SK-N-SH (cell line): Measurements from ENCODE around the gene KCNQ2. TPM values are rescaled to one million over a fixed set of nuclear protein-coding genes. Genes with fewer than 3 reads are reported as not detected.

Source experiments
- CTCF ChIA-PET: fragments of 300-600, 350-600 bp; formaldehyde crosslinking; extraction: SDS; loops from one replicate; lab custom pipeline; 2021; lab: Yijun Ruan, JAX
- POLR2A ChIA-PET: fragments of 350-600 bp; sonication (Branson Sonifier 250); formaldehyde crosslinking; extraction: SDS; loops from one replicate; lab custom pipeline; 2020; ENCODE audit warnings: antibody characterized with exemption, inconsistent platforms; lab: Yijun Ruan, JAX
- DNase-seq: peaks from one replicate; pipeline ENCODE4 v3.0.0; 2012
- H2AFZ ChIP-seq: fragments of 200-600 bp; sonication (generic); 2 replicates; pipeline ENCODE4 v1.8.1; 2016; ENCODE audit warnings: antibody characterized with exemption, mild to moderate bottlenecking, low read depth
- H3F3A ChIP-seq: fragments of 200-600 bp; sonication (generic); replicated peaks from 2 replicates; pipeline ENCODE3; 2016; ENCODE audit warnings: antibody characterized with exemption, mild to moderate bottlenecking; ENCODE audit not compliant: insufficient read depth
- H3K27ac ChIP-seq, 2 experiments: fragments of 200-500 bp in 1 of 2; fragments of 200-600 bp in 1 of 2; sonication (Bioruptor generic) in 1 of 2; sonication (generic), shearing (Covaris generic) in 1 of 2; 2 replicates each; pipeline versions ENCODE4 v1.5.1 to v1.6.1; 2014 to 2016; ENCODE audit warnings: low read depth in 2 of 2, inconsistent platforms in 1 of 2, low read length in 1 of 2, mild to moderate bottlenecking in 1 of 2, mixed read lengths in 1 of 2
- H3K27me3 ChIP-seq: fragments of 200-600 bp; sonication (generic), shearing (Covaris generic); 2 replicates; pipeline ENCODE4 v1.6.1; 2016; ENCODE audit warnings: mixed run types; ENCODE audit not compliant: insufficient read depth
- H3K36me3 ChIP-seq, 2 experiments: fragments of 200-500 bp in 1 of 2; fragments of 200-600 bp in 1 of 2; sonication (Bioruptor generic) in 1 of 2; sonication (generic) in 1 of 2; replicated peaks in 1 of 2; 2 replicates each; pipeline versions ENCODE3 to v1.5.1; 2014 to 2016; ENCODE audit warnings: low read length in 1 of 2, mild to moderate bottlenecking in 1 of 2; ENCODE audit not compliant: insufficient read depth in 2 of 2, control insufficient read depth in 1 of 2
- H3K4me1 ChIP-seq, 2 experiments: fragments of 200-500 bp in 1 of 2; fragments of 200-600 bp in 1 of 2; sonication (Bioruptor generic) in 1 of 2; sonication (generic), shearing (Covaris generic) in 1 of 2; 2 replicates each; pipeline versions ENCODE4 v1.5.1 to v1.6.1; 2014 to 2016; ENCODE audit warnings: low read depth in 1 of 2, low read length in 1 of 2, mixed run types in 1 of 2; ENCODE audit not compliant: insufficient read depth in 2 of 2, control insufficient read depth in 1 of 2
- H3K4me2 ChIP-seq: fragments of 200-600 bp; sonication (generic), shearing (Covaris generic); 2 replicates; pipeline ENCODE4 v1.6.1; 2017; ENCODE audit warnings: mixed run types
- H3K4me3 ChIP-seq, 2 experiments: fragments of 200-500 bp in 1 of 2; fragments of 200-600 bp in 1 of 2; sonication (Bioruptor generic) in 1 of 2; sonication (generic), shearing (Covaris generic) in 1 of 2; 2 replicates each; pipeline versions ENCODE4 v1.5.1 to v1.8.1; 2014 to 2016; ENCODE audit warnings: low read depth in 2 of 2, inconsistent platforms in 1 of 2, low read length in 1 of 2, mild to moderate bottlenecking in 1 of 2, mixed read lengths in 1 of 2, moderate library complexity in 1 of 2
- H3K79me2 ChIP-seq: fragments of 200-600 bp; sonication (generic); 2 replicates; pipeline ENCODE4 v1.8.1; 2017; ENCODE audit warnings: mild to moderate bottlenecking; ENCODE audit not compliant: insufficient read depth
- H3K9ac ChIP-seq: fragments of 200-600 bp; sonication (generic); 2 replicates; pipeline ENCODE4 v1.6.1; 2017; ENCODE audit warnings: mixed run types
- H3K9me2 ChIP-seq: fragments of 200-600 bp; sonication (generic); 2 replicates; pipeline ENCODE4 v1.6.1; 2017; ENCODE audit warnings: mixed run types
- H3K9me3 ChIP-seq: fragments of 200-600 bp; sonication (generic); 2 replicates; pipeline ENCODE4 v1.6.1; 2017; ENCODE audit warnings: mixed run types, mild to moderate bottlenecking, moderate library complexity
- H4K20me1 ChIP-seq: fragments of 200-600 bp; sonication (generic); 2 replicates; pipeline ENCODE4 v1.6.1; 2017; ENCODE audit warnings: mild to moderate bottlenecking, mixed run types; ENCODE audit not compliant: insufficient read depth
- EP300 ChIP-seq, 2 experiments: IDR thresholded peaks; 2 replicates each; pipeline versions ENCODE4 v1.4.0 to v1.6.1; 2012; ENCODE audit warnings: borderline replicate concordance in 1 of 2, low read depth in 1 of 2, low read length in 1 of 2
- FOSL2 ChIP-seq: IDR thresholded peaks from 2 replicates; pipeline ENCODE4 v1.4.0; 2012; ENCODE audit warnings: low read depth, mild to moderate bottlenecking, moderate library complexity, borderline replicate concordance
- GATA2 ChIP-seq: sonication (generic); formaldehyde crosslinking; IDR thresholded peaks from 2 replicates; pipeline ENCODE4 v1.5.0; 2020; ENCODE audit warnings: mild to moderate bottlenecking, missing genetic modification reagents
- JUND ChIP-seq: IDR thresholded peaks from 2 replicates; pipeline ENCODE4 v1.4.0; 2012
- MEF2A ChIP-seq: IDR thresholded peaks from 2 replicates; pipeline ENCODE4 v1.4.0; 2012; ENCODE audit warnings: low read depth, borderline replicate concordance
- MXI1 ChIP-seq: IDR thresholded peaks from 2 replicates; pipeline ENCODE4 v1.6.1; 2012; ENCODE audit warnings: mild to moderate bottlenecking, low read depth, low read length, improper control_type of control experiment
- NFIC ChIP-seq: IDR thresholded peaks from 2 replicates; pipeline ENCODE4 v1.4.0; 2012; ENCODE audit warnings: borderline replicate concordance
- SIN3A ChIP-seq: IDR thresholded peaks from 2 replicates; pipeline ENCODE4 v1.6.1; 2012; ENCODE audit warnings: low read depth, mild to moderate bottlenecking, low read length, moderate library complexity, borderline replicate concordance
- TEAD4 ChIP-seq: IDR thresholded peaks from 2 replicates; pipeline ENCODE4 v1.4.0; 2012; ENCODE audit warnings: mild to moderate bottlenecking, borderline replicate concordance; ENCODE audit not compliant: insufficient read depth
- WGBS: methylation state at CpG from one replicate; pipeline ENCODE4 v1.1.6; 2017; ENCODE audit warnings: low lambda C conversion rate; 5-methylcytosine and 5-hydroxymethylcytosine counted together
- polyA plus RNA-seq, 3 experiments: library from polyadenylated mRNA; depleted of rRNA; stranded (reverse); fragments of >200 nt; gene quantifications; 2 replicates each; pipeline ENCODE4 v1.2.3, GENCODE V29; 2012
- TF ChIP-seq, protein P1 (sequence below): IDR thresholded peaks from 2 replicates; pipeline ENCODE4 v1.6.1; 2012; ENCODE audit warnings: mild to moderate bottlenecking, low read depth, low read length, moderate library complexity
- TF ChIP-seq, protein P2 (sequence below): fragments of 150-350 bp; IDR thresholded peaks from 2 replicates; pipeline ENCODE4 v1.6.1; 2016; ENCODE audit warnings: mild to moderate bottlenecking, low read depth, low read length
- TF ChIP-seq, protein P3 (sequence below): IDR thresholded peaks from 2 replicates; pipeline ENCODE4 v1.4.0; 2012; ENCODE audit warnings: low read depth, borderline replicate concordance
- TF ChIP-seq, protein P4 (sequence below): fragments of 150-350 bp; IDR thresholded peaks from 2 replicates; pipeline ENCODE4 v1.6.1; 2017; ENCODE audit warnings: antibody characterized with exemption, low read length, low read depth, borderline replicate concordance
- TF ChIP-seq, protein P5 (sequence below): IDR thresholded peaks from 2 replicates; pipeline ENCODE4; 2012
- TF ChIP-seq, protein P6 (sequence below): IDR thresholded peaks from 2 replicates; pipeline ENCODE4 v1.4.0; 2012; ENCODE audit warnings: low read depth, borderline replicate concordance
- TF ChIP-seq, protein P7 (sequence below): fragments of 200-600 bp; sonication (generic); IDR thresholded peaks from 2 replicates; pipeline ENCODE4 v1.6.1; 2017; ENCODE audit warnings: antibody characterized with exemption, mild to moderate bottlenecking, moderate library complexity
- TF ChIP-seq, protein P8 (sequence below): IDR thresholded peaks from 2 replicates; pipeline ENCODE4 v1.4.0; 2012; ENCODE audit warnings: low read depth

Gene KCNQ2
- polyA plus RNA-seq, 1 of the 3 experiments (the other 2 are of a cell fraction): 3.9 TPM

DNA sequence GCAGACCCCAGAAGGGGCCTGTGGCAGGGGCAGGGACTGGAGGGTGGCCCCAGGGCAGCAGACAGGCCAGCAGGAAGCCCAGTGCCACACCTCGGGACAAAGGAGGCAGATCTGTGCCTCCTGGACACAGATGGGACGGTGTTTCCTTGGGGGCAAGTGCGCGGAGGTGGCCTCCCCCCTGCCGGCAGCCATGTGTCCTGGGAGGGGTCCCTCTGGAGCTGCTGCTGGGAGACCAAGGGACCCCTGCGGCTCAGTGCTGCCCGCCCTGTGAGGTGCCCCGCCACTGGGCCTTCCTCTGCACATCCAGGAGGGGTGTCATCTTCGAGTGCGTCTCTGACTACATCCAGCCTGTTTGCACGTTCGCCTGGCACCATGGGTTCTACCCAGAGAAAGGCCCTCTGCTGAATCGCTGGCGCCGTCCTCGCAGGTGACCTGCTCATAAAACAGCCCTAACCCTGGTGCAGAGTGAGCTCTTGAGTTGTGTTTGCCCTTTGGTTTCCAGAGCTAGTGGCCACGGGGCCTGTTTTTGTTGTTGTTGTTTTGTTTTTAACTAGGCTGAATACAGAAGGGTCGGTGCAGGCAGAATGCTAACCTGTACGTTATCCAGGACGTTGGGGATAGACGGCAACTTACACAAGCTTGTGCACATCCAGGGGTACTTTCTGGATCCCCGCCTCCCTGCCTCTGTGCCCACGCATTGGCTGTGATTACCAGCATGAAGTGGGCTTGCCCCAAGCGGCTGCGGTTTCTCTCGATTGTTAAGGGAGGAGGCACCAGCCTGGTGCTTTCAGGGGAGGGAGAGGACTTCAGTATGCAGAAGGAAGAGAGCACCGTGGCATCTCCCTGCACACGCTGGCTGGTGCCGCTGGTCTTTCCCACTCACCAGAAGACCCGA lies 1.3 kb upstream of the KCNQ2 start:
- Histone ChIP-seq H3K79me2 (no peaks in the 10 kb centered on the region), H3K9me3 (no peaks in the 10 kb centered on the region), H3K9ac (no peak overlapping the region), H3F3A (no peaks in the 10 kb centered on the region), H3K4me2 (no peak overlapping the region), H4K20me1 (no peaks in the 10 kb centered on the region), H2AFZ (no peak overlapping the region), H3K27me3 (peaks cover 26% of the 10 kb centered on the region), H3K27ac (no peak overlapping the region; a peak in 1 of 4 replicates), H3K36me3 (no peaks in the 10 kb centered on the region), H3K9me2 (no peaks in the 10 kb centered on the region), H3K4me1 (peaks cover 0 to 54% of the 10 kb centered on the region in 2 experiments; a peak in 1 of 4 replicates), H3K4me3 (no peak overlapping the region)
- POLR2A ChIA-PET: interaction anchor here (0.6 to 0.9 kb wide), 2 partner anchors 9 to 23 kb away, joined by 4 read pairs; no protein-coding TSS in a partner anchor
- DNase-seq: no peak
- CTCF ChIA-PET: interaction anchor here (0.9 to 5.2 kb wide), 4 partner anchors 23 to 64 kb away, joined by 3 to 24 read pairs (median 6); partner anchors contain the start of gene PTK6
- 65% methylated on average over 18 of the region's 30 CpGs for WGBS
- TF ChIP-seq, protein P1, sequence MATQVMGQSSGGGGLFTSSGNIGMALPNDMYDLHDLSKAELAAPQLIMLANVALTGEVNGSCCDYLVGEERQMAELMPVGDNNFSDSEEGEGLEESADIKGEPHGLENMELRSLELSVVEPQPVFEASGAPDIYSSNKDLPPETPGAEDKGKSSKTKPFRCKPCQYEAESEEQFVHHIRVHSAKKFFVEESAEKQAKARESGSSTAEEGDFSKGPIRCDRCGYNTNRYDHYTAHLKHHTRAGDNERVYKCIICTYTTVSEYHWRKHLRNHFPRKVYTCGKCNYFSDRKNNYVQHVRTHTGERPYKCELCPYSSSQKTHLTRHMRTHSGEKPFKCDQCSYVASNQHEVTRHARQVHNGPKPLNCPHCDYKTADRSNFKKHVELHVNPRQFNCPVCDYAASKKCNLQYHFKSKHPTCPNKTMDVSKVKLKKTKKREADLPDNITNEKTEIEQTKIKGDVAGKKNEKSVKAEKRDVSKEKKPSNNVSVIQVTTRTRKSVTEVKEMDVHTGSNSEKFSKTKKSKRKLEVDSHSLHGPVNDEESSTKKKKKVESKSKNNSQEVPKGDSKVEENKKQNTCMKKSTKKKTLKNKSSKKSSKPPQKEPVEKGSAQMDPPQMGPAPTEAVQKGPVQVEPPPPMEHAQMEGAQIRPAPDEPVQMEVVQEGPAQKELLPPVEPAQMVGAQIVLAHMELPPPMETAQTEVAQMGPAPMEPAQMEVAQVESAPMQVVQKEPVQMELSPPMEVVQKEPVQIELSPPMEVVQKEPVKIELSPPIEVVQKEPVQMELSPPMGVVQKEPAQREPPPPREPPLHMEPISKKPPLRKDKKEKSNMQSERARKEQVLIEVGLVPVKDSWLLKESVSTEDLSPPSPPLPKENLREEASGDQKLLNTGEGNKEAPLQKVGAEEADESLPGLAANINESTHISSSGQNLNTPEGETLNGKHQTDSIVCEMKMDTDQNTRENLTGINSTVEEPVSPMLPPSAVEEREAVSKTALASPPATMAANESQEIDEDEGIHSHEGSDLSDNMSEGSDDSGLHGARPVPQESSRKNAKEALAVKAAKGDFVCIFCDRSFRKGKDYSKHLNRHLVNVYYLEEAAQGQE: no peak
- TF ChIP-seq, protein P2, sequence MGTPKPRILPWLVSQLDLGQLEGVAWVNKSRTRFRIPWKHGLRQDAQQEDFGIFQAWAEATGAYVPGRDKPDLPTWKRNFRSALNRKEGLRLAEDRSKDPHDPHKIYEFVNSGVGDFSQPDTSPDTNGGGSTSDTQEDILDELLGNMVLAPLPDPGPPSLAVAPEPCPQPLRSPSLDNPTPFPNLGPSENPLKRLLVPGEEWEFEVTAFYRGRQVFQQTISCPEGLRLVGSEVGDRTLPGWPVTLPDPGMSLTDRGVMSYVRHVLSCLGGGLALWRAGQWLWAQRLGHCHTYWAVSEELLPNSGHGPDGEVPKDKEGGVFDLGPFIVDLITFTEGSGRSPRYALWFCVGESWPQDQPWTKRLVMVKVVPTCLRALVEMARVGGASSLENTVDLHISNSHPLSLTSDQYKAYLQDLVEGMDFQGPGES: no peak
- TF ChIP-seq GATA2 (CRISPR knock-in tag) (no peak), TEAD4 (no peak), MXI1 (no peak), FOSL2 (no peak), SIN3A (no peak), MEF2A (no peak), JUND (no peak), NFIC (no peak), EP300 (IDR thresholded peaks at IDR 0.05; ENCODE audit: borderline replicate concordance in 1 of 2, low read depth in 1 of 2, low read length in 1 of 2) (no peak)
- TF ChIP-seq, protein P3, sequence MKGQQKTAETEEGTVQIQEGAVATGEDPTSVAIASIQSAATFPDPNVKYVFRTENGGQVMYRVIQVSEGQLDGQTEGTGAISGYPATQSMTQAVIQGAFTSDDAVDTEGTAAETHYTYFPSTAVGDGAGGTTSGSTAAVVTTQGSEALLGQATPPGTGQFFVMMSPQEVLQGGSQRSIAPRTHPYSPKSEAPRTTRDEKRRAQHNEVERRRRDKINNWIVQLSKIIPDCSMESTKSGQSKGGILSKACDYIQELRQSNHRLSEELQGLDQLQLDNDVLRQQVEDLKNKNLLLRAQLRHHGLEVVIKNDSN: no peak
- TF ChIP-seq, protein P4, sequence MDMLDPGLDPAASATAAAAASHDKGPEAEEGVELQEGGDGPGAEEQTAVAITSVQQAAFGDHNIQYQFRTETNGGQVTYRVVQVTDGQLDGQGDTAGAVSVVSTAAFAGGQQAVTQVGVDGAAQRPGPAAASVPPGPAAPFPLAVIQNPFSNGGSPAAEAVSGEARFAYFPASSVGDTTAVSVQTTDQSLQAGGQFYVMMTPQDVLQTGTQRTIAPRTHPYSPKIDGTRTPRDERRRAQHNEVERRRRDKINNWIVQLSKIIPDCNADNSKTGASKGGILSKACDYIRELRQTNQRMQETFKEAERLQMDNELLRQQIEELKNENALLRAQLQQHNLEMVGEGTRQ: no peak
- TF ChIP-seq, protein P5, sequence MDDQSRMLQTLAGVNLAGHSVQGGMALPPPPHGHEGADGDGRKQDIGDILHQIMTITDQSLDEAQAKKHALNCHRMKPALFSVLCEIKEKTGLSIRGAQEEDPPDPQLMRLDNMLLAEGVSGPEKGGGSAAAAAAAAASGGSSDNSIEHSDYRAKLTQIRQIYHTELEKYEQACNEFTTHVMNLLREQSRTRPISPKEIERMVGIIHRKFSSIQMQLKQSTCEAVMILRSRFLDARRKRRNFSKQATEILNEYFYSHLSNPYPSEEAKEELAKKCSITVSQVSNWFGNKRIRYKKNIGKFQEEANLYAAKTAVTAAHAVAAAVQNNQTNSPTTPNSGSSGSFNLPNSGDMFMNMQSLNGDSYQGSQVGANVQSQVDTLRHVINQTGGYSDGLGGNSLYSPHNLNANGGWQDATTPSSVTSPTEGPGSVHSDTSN: no peak
- TF ChIP-seq, protein P6, sequence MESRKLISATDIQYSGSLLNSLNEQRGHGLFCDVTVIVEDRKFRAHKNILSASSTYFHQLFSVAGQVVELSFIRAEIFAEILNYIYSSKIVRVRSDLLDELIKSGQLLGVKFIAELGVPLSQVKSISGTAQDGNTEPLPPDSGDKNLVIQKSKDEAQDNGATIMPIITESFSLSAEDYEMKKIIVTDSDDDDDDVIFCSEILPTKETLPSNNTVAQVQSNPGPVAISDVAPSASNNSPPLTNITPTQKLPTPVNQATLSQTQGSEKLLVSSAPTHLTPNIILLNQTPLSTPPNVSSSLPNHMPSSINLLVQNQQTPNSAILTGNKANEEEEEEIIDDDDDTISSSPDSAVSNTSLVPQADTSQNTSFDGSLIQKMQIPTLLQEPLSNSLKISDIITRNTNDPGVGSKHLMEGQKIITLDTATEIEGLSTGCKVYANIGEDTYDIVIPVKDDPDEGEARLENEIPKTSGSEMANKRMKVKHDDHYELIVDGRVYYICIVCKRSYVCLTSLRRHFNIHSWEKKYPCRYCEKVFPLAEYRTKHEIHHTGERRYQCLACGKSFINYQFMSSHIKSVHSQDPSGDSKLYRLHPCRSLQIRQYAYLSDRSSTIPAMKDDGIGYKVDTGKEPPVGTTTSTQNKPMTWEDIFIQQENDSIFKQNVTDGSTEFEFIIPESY: no peak
- TF ChIP-seq, protein P7, sequence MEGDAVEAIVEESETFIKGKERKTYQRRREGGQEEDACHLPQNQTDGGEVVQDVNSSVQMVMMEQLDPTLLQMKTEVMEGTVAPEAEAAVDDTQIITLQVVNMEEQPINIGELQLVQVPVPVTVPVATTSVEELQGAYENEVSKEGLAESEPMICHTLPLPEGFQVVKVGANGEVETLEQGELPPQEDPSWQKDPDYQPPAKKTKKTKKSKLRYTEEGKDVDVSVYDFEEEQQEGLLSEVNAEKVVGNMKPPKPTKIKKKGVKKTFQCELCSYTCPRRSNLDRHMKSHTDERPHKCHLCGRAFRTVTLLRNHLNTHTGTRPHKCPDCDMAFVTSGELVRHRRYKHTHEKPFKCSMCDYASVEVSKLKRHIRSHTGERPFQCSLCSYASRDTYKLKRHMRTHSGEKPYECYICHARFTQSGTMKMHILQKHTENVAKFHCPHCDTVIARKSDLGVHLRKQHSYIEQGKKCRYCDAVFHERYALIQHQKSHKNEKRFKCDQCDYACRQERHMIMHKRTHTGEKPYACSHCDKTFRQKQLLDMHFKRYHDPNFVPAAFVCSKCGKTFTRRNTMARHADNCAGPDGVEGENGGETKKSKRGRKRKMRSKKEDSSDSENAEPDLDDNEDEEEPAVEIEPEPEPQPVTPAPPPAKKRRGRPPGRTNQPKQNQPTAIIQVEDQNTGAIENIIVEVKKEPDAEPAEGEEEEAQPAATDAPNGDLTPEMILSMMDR: no peak
- TF ChIP-seq, protein P8, sequence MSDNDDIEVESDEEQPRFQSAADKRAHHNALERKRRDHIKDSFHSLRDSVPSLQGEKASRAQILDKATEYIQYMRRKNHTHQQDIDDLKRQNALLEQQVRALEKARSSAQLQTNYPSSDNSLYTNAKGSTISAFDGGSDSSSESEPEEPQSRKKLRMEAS: no peak
